ENCODE results near the gene GNG3.
A peak's percentile ranks its signal among the peaks of the same experiment; 100 is the strongest.
"Not testable (repeated sequence)": the region's sequence is repeated elsewhere in the genome, so short reads cannot be mapped to it uniquely, and the experiment has no call there.

Gene GNG3

DNA sequence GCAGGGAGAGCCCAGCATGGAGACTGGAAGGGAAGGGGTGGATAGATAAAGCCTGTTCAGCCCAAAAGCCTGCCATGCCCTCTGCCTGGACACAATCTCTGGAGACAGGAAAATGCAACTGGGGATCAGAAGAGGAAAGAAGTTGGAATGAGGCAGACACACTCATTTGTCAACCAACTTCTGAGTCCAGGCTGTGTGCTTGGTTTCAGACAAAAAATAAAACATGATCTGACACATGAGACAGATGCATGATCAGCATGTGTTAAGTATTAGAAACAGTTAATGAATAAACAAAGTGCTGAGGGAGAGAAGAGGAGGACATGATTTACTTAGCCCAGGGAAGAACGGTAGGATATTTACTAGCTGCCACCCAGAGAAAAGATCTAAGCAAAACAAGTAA lies 19.0 kb upstream of the GNG3 start:
- Histone ChIP-seq H3K27me3 (ENCODE audit: insufficient read depth, low read length, poor library complexity) (no peaks in the 10 kb centered on the region), H4K20me1 (ENCODE audit: insufficient read depth, low read length) (no peaks in the 10 kb centered on the region), H3K4me2 (ENCODE audit: insufficient read depth, low read length) (no peak overlapping the region), H2AFZ (ENCODE audit: low read depth, low read length) (no peak overlapping the region), H3K27ac (ENCODE audit: low read length) (no peak overlapping the region; the same call in 1 of the 2 replicates), H3K4me3 (ENCODE audit: low read depth in 1 of 2, low read length in 2 of 2) (no peak overlapping the region), H3K4me1 (ENCODE audit: insufficient read depth, low read length) (no peaks in the 10 kb centered on the region), H3K79me2 (ENCODE audit: insufficient read depth, low read length) (no peaks in the 10 kb centered on the region), H3K9me3 (ENCODE audit: insufficient read depth, low read length, severe bottlenecking) (no peaks in the 10 kb centered on the region), H3K36me3 (ENCODE audit: insufficient read depth, low read length) (peaks cover 32% of the 10 kb centered on the region), H3K9ac (ENCODE audit: low read depth, low read length) (no peak overlapping the region)
- ATAC-seq (ENCODE audit: insufficient read depth, low read depth) (no peak), DNase-seq (no peak)
- TF ChIP-seq EZH2 (IDR thresholded peaks at IDR 0.05; ENCODE audit: borderline replicate concordance, low read depth, low read length, severe bottlenecking) (no peak), CTCF (IDR thresholded peaks at IDR 0.05; ENCODE audit: borderline replicate concordance, extremely low read depth, low read length, poor library complexity, severe bottlenecking) (no peak)

- Histone ChIP-seq H3K9ac (ENCODE audit: low read depth, low read length) (no peak within 1 kb of the TSS), H3K4me2 (ENCODE audit: insufficient read depth, low read length) (no peak within 1 kb of the TSS)
- no peak for DNase-seq
These were observed 17.9 kb upstream of the GNG3 start, which contains the start of gene LRRN4CL for GRCh38 chr11:62689421-62690183. TSS of gene LRRN4CL (minus strand) at chr11:62689530. CDS start at chr11:62688508, 1,022 bp downstream.

DNA sequence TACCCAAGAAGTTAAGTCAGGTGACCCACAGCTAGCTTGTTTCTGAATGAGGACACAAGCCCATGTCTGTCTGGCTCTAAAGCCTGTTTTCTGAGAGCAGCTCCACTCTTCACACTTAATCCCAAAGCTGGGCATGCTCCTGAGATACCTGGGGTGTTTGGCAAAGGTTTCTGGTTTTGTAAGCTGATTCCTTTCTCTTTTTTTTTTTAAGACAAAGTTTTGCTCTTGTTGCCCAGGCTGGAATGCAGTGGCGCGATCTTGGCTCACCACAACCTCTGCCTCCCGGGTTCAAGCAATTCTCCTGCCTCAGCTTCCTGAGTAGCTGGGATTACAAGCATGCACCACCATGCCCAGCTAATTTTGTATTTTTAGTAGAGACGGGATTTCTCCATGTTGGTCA lies 13.9 kb upstream of the GNG3 start:
- not testable (repeated sequence) for H3K9me3 ChIP-seq (ENCODE audit: insufficient read depth, low read length, severe bottlenecking); H2AFZ ChIP-seq (ENCODE audit: low read depth, low read length); H3K4me1 ChIP-seq (ENCODE audit: insufficient read depth, low read length); H3K4me2 ChIP-seq (ENCODE audit: insufficient read depth, low read length); H4K20me1 ChIP-seq (ENCODE audit: insufficient read depth, low read length); DNase-seq; ATAC-seq (ENCODE audit: insufficient read depth, low read depth); H3K27ac ChIP-seq (ENCODE audit: low read length); H3K4me3 ChIP-seq (ENCODE audit: low read depth in 1 of 2, low read length in 2 of 2); H3K9ac ChIP-seq (ENCODE audit: low read depth, low read length); H3K79me2 ChIP-seq (ENCODE audit: insufficient read depth, low read length); H3K27me3 ChIP-seq (ENCODE audit: insufficient read depth, low read length, poor library complexity)
- peaks cover 39% of the 10 kb centered on the region for H3K36me3 ChIP-seq (ENCODE audit: insufficient read depth, low read length)

More at GRCh38 chr11:62689421-62690183, 17.9 kb upstream of the GNG3 start, which contains the start of gene LRRN4CL:
- Histone ChIP-seq H2AFZ (ENCODE audit: low read depth, low read length) (no peak within 1 kb of the TSS), H3K9me3 (ENCODE audit: insufficient read depth, low read length, severe bottlenecking) (no peaks in the 10 kb centered on the region), H3K27me3 (ENCODE audit: insufficient read depth, low read length, poor library complexity) (no peaks in the 10 kb centered on the region), H3K4me3 (ENCODE audit: low read depth in 1 of 2, low read length in 2 of 2) (no peak within 1 kb of the TSS), H4K20me1 (ENCODE audit: insufficient read depth, low read length) (no peaks in the 10 kb centered on the region), H3K27ac (ENCODE audit: low read length) (no peak within 1 kb of the TSS; the same call in 1 of the 2 replicates), H3K4me1 (ENCODE audit: insufficient read depth, low read length) (no peaks in the 10 kb centered on the region), H3K79me2 (ENCODE audit: insufficient read depth, low read length) (no peaks in the 10 kb centered on the region), H3K36me3 (ENCODE audit: insufficient read depth, low read length) (peaks cover 39% of the 10 kb centered on the region)
- ATAC-seq (ENCODE audit: insufficient read depth, low read depth) = no peak
- TF ChIP-seq EZH2 (IDR thresholded peaks at IDR 0.05; ENCODE audit: borderline replicate concordance, low read depth, low read length, severe bottlenecking) = no peak
- no peak for TF ChIP-seq CTCF (IDR thresholded peaks at IDR 0.05; ENCODE audit: borderline replicate concordance, extremely low read depth, low read length, poor library complexity, severe bottlenecking)

DNA sequence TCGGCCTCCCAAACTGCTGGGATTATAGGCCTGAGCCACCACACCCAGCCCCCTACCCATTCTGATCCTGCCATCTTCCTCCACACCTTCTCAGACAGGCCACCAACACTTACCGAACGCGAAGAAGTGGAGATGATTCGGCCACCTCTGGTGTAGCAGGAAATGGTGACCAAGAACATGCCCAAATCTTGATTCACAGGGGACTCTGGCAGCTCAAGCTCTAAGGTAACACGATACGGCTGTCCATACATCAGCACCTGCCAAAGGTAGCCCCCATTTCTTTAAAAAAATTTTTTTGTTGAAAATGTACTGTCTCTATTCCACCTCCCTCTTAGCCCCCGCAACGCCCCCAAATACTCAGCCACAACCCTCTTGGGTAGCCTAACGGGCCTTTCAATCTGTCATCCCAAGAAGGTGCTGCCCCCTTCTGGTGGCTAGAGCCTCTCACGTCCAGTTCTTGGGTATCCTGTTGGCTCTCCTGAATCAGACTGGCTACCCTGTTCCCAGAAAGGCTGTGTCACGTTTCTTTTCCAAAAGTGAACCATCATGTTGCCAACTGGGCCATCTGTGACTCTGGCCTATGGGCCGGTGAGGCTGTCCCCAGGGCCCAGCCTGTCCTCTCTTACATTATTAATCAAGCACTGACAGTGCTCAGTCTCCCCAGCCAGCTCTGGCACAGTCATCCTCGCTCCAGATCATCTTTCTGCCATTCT lies 12.9 kb upstream of the GNG3 start:
- Histone ChIP-seq H3K9ac (ENCODE audit: low read depth, low read length) (no peak overlapping the region), H3K4me1 (ENCODE audit: insufficient read depth, low read length) (no peaks in the 10 kb centered on the region), H3K79me2 (ENCODE audit: insufficient read depth, low read length) (no peaks in the 10 kb centered on the region), H3K27me3 (ENCODE audit: insufficient read depth, low read length, poor library complexity) (no peaks in the 10 kb centered on the region), H3K27ac (ENCODE audit: low read length) (no peak overlapping the region), H4K20me1 (ENCODE audit: insufficient read depth, low read length) (no peaks in the 10 kb centered on the region), H3K9me3 (ENCODE audit: insufficient read depth, low read length, severe bottlenecking) (no peaks in the 10 kb centered on the region), H3K4me3 (ENCODE audit: low read depth in 1 of 2, low read length in 2 of 2) (no peak overlapping the region), H3K36me3 (ENCODE audit: insufficient read depth, low read length) (peaks cover 39% of the 10 kb centered on the region), H2AFZ (ENCODE audit: low read depth, low read length) (no peak overlapping the region), H3K4me2 (ENCODE audit: insufficient read depth, low read length) (no peak overlapping the region)
- DNase-seq (peak; percentile 72), ATAC-seq (ENCODE audit: insufficient read depth, low read depth) (peak; percentile 83)
- no peak for TF ChIP-seq EZH2 (IDR thresholded peaks at IDR 0.05; ENCODE audit: borderline replicate concordance, low read depth, low read length, severe bottlenecking)
- peak; percentile 88 for TF ChIP-seq CTCF (IDR thresholded peaks at IDR 0.05; ENCODE audit: borderline replicate concordance, extremely low read depth, low read length, poor library complexity, severe bottlenecking)
